GM23338 (cell line): Measurements from ENCODE around the gene RAB44.

ENCODE experiments used
- CREB1 ChIP-seq: fragments of 250-450 bp; sonication (Bioruptor Pico); IDR thresholded peaks from 2 replicates; pipeline ENCODE4 v1.5.0; 2020; ENCODE audit warnings: low read depth, mild to moderate bottlenecking, moderate library complexity
- CTCF ChIP-seq, 2 experiments: fragments of 200-600 bp in 1 of 2; sonication (generic) in 1 of 2; conservative IDR thresholded peaks; 2 replicates each; pipeline versions ENCODE4 v1.5.1 to v1.6.1; 2016 to 2017; ENCODE audit warnings: antibody characterized with exemption in 2 of 2, low read depth in 2 of 2, mild to moderate bottlenecking in 2 of 2, moderate library complexity in 1 of 2
- ETS1 ChIP-seq: IDR thresholded peaks from 2 replicates; pipeline ENCODE4 v1.6.1; 2016; ENCODE audit warnings: antibody characterized with exemption
- EZH2 ChIP-seq: fragments of 200-600 bp; sonication (generic); IDR thresholded peaks from one replicate; pipeline ENCODE4 v1.8.0; 2017; ENCODE audit warnings: antibody characterized with exemption, mild to moderate bottlenecking, low read depth; ENCODE audit not compliant: unreplicated experiment
- EZH2phosphoT487 ChIP-seq: fragments of 200-600 bp; sonication (generic); IDR thresholded peaks from one replicate; pipeline ENCODE4 v1.8.1; 2018; ENCODE audit warnings: antibody characterized with exemption; ENCODE audit not compliant: unreplicated experiment
- JUNB ChIP-seq: IDR thresholded peaks from one replicate; pipeline ENCODE4 v1.6.1; 2016; ENCODE audit warnings: antibody characterized with exemption; ENCODE audit not compliant: unreplicated experiment
- NANOG ChIP-seq: IDR thresholded peaks from 2 replicates; pipeline ENCODE4 v1.6.1; 2016; ENCODE audit warnings: antibody characterized with exemption, borderline replicate concordance
- POLR2AphosphoS5 ChIP-seq: IDR thresholded peaks from 2 replicates; pipeline ENCODE4 v1.6.1; 2016; ENCODE audit warnings: antibody characterized with exemption, low read depth
- REST ChIP-seq: IDR thresholded peaks from one replicate; pipeline ENCODE4 v1.6.1; 2018; ENCODE audit warnings: antibody characterized with exemption; ENCODE audit not compliant: unreplicated experiment
- STAT1 ChIP-seq: IDR thresholded peaks from one replicate; pipeline ENCODE4 v1.6.1; 2016; ENCODE audit warnings: antibody characterized with exemption; ENCODE audit not compliant: unreplicated experiment
- ZNF114 ChIP-seq: fragments of 250-450 bp; sonication (Bioruptor Pico); IDR thresholded peaks from 2 replicates; pipeline ENCODE4 v1.5.0; 2020; ENCODE audit warnings: mild to moderate bottlenecking, moderate library complexity
- ZNF331 ChIP-seq: fragments of 250-450 bp; sonication (Bioruptor Pico); IDR thresholded peaks from 2 replicates; pipeline ENCODE4 v1.5.0; 2020; ENCODE audit warnings: low read depth, mild to moderate bottlenecking, moderate library complexity

GRCh38 chr6:36744304-36744673 is 46.7 kb downstream of the RAB44 start:
- TF ChIP-seq CTCF (conservative IDR thresholded peaks at IDR 0.05; ENCODE audit: low read depth in 2 of 2), result no peak
- no peak for TF ChIP-seq POLR2AphosphoS5
- TF ChIP-seq JUNB, result no peak
- TF ChIP-seq EZH2phosphoT487, result no peak
- TF ChIP-seq EZH2, result no peak
- TF ChIP-seq CREB1, result no peak
- TF ChIP-seq ETS1, result no peak
- no peak for TF ChIP-seq REST
- no peak for TF ChIP-seq ZNF331 (CRISPR knock-in tag)
- TF ChIP-seq ZNF114 (CRISPR knock-in tag), result no peak
- no peak for TF ChIP-seq STAT1
- no peak for TF ChIP-seq NANOG
